Activated naive CD4-positive, alpha-beta T cell treated with anti-CD3 and anti-CD28 coated beads, Interleukin-2, amount 50 U/mL, for 24 hours (primary cell): ENCODE measurements around the gene ZNF587B.
"Not testable (repeated sequence)": the region's sequence is repeated elsewhere in the genome, so short reads cannot be mapped to it uniquely, and the experiment has no call there.

Experiments used
- H3K27ac Mint-ChIP-seq: one replicate; pipeline ENCODE4 v1.8.0; 2021; ENCODE audit warnings: mild to moderate bottlenecking, mixed read lengths
- H3K27me3 Mint-ChIP-seq: one replicate; pipeline ENCODE4 v1.8.0; 2021; ENCODE audit warnings: mixed read lengths
- H3K36me3 Mint-ChIP-seq: one replicate; pipeline ENCODE4 v1.8.0; 2021; ENCODE audit warnings: mixed read lengths
- H3K4me1 Mint-ChIP-seq: one replicate; pipeline ENCODE4 v1.8.0; 2021; ENCODE audit warnings: mixed read lengths
- H3K4me3 Mint-ChIP-seq: one replicate; pipeline ENCODE4 v1.8.0; 2021; ENCODE audit warnings: mild to moderate bottlenecking, mixed read lengths
- H3K9me3 Mint-ChIP-seq: one replicate; pipeline ENCODE4 v1.8.0; 2021; ENCODE audit warnings: mixed read lengths

The ZNF587B gene

DNA sequence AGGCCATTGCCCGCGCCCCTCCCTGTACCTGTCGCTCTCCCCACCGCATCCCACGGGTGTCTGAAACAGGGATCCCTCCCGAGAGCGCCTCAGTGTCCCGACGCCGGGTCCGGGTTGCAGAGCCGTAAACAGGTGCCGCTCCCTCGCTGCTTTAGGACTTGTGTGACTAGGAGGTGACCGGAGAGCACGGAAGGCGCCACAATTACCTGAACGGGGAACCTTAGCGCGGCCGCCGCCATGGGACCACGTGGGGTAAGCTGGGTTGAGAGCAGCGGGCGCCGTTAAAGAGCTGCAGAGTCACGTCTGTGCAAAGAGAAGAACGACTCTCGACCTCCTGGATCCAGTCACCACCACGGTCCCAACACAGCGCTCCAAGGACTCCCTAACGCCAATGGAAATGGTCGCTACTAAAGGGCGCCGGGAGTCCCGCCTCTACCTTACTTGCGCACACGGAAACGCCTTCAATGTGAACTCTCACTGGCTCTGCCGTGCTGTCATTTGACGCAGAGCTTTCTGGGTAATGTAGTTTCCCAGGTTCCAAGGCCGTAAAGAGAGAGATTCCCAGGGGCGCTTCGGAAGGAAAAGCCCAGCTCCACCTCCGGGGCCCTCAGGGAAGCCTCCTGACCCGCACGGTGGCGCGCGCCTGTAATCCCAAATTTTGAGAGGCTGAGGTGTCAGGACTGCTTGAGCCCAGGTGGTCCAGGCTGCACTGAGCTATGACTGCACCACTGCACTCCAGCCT is 15.4 kb upstream of the ZNF587B start, which contains the start of gene ZNF552:
ZNF552 (minus strand) TSS at position 409 of the 742 bp plus-strand sequence; CDS start at position 239, 170 bp downstream.
- peaks cover 11% of the 10 kb centered on the region for H3K36me3 Mint-ChIP-seq
- peaks cover 58% of the 10 kb centered on the region for H3K4me1 Mint-ChIP-seq
- no peaks in the 10 kb centered on the region for H3K9me3 Mint-ChIP-seq
- H3K27ac Mint-ChIP-seq = peak within 1 kb of the TSS; percentile 98
- peak within 1 kb of the TSS; percentile 96 for H3K4me3 Mint-ChIP-seq
- H3K27me3 Mint-ChIP-seq = no peaks in the 10 kb centered on the region

DNA sequence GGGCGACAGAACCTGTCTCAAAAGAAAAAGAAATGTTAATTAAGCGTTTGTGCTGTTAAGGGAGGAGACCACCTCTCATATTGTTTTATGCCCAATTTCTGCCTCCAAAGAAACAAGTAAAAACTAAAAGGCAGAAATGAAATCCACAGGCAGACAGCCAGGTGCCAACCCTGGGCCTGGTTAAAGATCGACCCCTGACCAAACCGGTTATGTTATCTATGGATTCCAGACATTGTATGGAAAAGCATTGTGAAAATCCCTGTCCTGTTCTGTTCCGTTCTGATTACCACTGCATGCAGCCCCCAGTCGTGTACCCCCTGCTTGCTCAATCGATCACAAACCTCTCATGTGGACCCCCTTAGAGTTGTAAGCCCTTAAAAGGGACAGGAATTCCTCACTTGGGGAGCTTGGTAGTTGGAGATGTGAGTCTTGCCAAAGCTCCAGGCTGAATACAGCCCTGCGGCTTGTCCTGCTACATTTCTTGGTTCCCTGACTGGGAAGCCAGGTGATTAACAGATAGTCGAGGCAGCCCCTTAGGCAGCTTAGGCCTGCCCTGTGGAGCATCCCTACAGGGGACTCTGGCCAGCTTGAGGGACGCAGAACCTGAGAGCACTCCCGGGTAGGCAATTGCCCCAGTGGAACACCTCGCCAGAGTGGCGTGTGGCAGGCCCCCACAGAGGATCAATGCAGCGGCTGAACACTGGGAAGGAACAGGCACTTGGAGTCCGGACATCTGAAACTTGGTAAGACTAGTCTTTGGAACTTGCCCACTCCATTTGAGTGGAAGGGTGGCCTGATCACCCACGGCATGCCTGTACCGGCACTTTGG is 14.6 kb upstream of the ZNF587B start:
- peaks cover 9% of the 10 kb centered on the region for H3K36me3 Mint-ChIP-seq
- H3K27me3 Mint-ChIP-seq = no peaks in the 10 kb centered on the region
- no peaks in the 10 kb centered on the region for H3K9me3 Mint-ChIP-seq
- peak overlapping the region; percentile 96 for H3K4me3 Mint-ChIP-seq
- H3K27ac Mint-ChIP-seq = peak overlapping the region; percentile 98
- H3K4me1 Mint-ChIP-seq = peaks cover 61% of the 10 kb centered on the region

DNA sequence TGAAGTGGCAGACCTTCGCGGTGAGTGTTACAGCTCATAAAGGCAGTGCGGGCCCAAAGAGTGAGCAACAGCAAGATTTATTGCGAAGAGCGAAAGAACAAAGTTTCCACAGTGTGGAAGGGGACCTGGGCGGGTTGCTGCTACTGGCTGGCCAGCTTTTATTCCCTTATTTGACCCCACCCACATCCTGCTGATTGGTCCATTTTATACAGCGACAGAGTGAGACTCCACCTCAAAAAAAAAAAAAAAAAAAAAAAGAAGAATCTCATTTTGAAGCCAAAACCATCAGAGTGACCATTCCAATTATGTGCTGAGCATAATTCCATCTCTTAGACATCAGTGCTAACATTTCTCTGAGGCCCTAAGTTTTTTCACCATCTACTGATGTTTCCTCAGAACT is 13.4 kb upstream of the ZNF587B start:
- Mint-ChIP-seq H3K4me3 (no peak overlapping the region), H3K4me1 (peaks cover 68% of the 10 kb centered on the region), H3K27ac (no peak overlapping the region), H3K9me3 (no peaks in the 10 kb centered on the region), H3K36me3 (peaks cover 11% of the 10 kb centered on the region), H3K27me3 (no peaks in the 10 kb centered on the region)

DNA sequence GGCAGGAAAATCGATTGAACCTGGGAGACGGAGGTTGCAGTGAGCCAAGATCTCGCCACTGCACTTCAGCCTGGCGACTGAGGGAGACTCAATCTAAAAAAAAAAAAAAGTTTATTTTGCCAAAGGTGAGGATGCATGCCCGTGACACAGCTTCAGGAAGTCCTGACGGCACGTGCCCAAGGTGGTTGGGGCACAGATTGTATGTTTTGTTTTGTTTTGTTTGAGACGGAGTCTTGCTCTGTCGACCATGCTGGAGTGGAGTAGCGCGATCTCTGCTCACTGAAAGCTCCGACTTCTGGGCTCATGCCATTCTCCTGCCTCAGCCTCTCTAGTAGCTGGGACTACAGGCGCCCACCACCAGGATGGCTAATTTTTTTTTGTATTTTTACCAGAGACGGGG is 12.1 kb upstream of the ZNF587B start:
- no peaks in the 10 kb centered on the region for H3K27me3 Mint-ChIP-seq
- H3K4me1 Mint-ChIP-seq = peaks cover 65% of the 10 kb centered on the region
- H3K27ac Mint-ChIP-seq = no peak overlapping the region
- H3K4me3 Mint-ChIP-seq = peak overlapping the region; percentile 99
- H3K36me3 Mint-ChIP-seq = peaks cover 14% of the 10 kb centered on the region
- H3K9me3 Mint-ChIP-seq = no peaks in the 10 kb centered on the region

DNA sequence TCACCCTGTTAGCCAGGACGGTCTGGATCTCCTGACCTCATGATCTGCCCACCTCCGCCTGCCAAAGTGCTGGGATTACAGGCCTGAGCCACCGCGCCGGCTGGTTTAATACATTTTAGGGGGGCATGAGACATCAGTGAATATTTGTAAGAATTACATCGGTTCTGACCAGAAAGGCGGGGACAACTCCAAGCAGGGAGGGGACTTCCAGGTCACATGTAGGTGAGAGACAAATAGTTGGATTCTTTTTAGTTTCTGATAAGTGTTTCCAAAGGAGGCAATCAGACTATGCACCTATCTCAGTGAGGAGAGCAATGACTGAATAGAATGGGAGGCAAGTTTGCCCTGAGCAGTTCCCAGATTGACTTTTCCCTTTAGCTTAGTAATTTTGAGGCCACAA is 11.7 kb upstream of the ZNF587B start:
- Mint-ChIP-seq H3K4me3 (peak overlapping the region; percentile 99), H3K27me3 (no peaks in the 10 kb centered on the region), H3K27ac (no peak overlapping the region), H3K4me1 (peaks cover 65% of the 10 kb centered on the region), H3K9me3 (no peaks in the 10 kb centered on the region), H3K36me3 (peaks cover 14% of the 10 kb centered on the region)

DNA sequence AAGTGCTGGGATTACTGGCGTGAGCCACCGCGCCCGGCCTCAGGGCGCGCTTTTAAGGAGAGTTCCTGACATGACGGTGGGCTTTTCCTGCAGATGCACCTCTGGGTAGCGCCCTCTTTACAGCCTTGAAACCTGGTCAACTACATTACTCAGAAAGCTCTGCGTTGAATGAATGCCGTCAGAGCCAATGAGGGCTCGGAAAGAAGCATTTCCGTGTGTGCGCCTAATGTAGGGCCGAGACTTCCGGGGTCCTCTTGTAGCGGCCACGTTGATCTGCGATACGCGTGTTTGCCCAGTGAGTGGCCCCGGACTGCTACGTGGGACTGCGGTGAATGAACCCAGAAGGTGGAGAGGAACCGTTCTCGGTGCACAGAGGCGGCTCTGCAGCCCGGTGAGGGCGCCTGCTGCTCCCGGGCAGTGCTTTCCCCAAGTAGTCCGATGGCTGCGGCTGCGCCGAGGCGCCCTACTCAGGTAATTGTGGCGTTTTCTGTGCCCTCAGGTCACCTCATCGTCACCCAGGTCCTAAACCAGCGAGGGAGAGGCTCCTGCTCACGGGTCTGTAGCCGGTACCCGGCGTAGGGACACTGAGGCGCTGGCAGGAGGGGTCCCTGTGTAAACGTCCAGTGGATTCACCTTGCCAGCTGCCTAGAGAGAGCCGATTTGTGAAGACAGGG is 10.5 kb upstream of the ZNF587B start:
- Mint-ChIP-seq H3K27me3 (no peaks in the 10 kb centered on the region), H3K4me1 (peaks cover 66% of the 10 kb centered on the region), H3K27ac (peak overlapping the region; percentile 94), H3K9me3 (no peaks in the 10 kb centered on the region), H3K36me3 (peaks cover 14% of the 10 kb centered on the region), H3K4me3 (peak overlapping the region; percentile 99)

DNA sequence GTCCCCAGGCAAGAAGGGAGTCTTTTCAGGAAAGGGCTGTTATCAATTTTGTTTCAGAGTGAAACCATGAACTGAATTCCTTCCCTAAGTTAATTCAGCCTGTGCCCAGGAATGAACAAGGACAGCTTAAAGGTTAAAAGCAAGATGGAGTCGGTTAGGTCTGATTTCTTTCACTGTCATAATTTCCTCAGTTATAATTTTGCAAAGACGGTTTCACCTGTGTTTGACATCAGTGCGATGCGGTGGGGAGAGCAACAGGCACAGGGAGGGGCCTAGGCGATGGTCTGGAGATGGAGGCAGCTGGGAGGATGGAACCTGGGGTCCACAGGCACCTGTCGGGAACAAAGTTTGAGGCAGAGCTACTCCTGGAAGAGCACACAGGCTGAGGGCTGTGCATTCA is 9.5 kb upstream of the ZNF587B start:
- Mint-ChIP-seq H3K27me3 (no peaks in the 10 kb centered on the region), H3K9me3 (no peaks in the 10 kb centered on the region), H3K4me1 (peaks cover 61% of the 10 kb centered on the region), H3K4me3 (peak overlapping the region; percentile 99), H3K27ac (no peak overlapping the region), H3K36me3 (peaks cover 14% of the 10 kb centered on the region)

DNA sequence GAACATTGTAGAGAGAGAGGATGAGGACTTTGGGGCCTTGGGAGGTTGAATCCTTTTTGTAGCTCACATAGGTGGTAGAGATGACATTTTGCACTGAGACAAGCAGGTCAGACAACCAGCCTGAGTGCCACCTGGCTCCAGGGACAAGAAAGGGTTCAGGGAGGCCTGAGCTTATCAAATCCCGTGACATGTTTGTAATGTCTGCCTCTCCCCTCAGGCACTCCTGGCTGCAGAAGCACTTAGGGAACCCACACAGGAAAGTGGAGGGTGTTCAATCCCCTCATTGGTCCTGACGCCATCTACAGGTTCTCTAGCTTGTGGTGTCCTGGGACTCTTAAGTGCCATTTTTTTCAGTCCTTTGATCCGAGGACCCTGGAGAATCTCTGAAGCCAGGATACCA is 9.0 kb upstream of the ZNF587B start:
- H3K9me3 Mint-ChIP-seq, H3K27me3 Mint-ChIP-seq, H3K27ac Mint-ChIP-seq: not testable (repeated sequence)
- peak overlapping the region; percentile 99 for H3K4me3 Mint-ChIP-seq
- H3K36me3 Mint-ChIP-seq = peaks cover 17% of the 10 kb centered on the region
- H3K4me1 Mint-ChIP-seq = peaks cover 61% of the 10 kb centered on the region

DNA sequence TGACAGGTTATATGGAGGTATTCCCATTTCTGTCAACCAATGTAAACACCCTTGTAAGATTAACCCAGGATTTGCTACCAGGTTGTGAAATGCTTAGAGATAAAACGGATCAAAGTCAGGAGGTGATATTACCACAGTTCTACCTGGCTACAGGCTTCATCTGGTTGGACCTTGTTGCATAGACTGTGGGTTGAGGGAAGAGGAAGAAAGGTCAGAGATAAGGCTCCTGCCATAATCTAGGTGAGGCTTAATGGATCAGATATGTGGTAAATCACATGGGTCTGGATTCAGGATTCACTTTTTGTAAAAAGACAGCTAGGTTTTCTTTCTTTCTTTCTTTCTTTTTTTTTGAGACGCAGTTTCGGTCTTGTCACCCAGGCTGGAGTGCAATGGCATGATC is 8.6 kb upstream of the ZNF587B start:
- H3K9me3 Mint-ChIP-seq, H3K27me3 Mint-ChIP-seq, H3K27ac Mint-ChIP-seq: not testable (repeated sequence)
- H3K4me3 Mint-ChIP-seq = peak overlapping the region; percentile 99
- peaks cover 18% of the 10 kb centered on the region for H3K36me3 Mint-ChIP-seq
- peaks cover 61% of the 10 kb centered on the region for H3K4me1 Mint-ChIP-seq

DNA sequence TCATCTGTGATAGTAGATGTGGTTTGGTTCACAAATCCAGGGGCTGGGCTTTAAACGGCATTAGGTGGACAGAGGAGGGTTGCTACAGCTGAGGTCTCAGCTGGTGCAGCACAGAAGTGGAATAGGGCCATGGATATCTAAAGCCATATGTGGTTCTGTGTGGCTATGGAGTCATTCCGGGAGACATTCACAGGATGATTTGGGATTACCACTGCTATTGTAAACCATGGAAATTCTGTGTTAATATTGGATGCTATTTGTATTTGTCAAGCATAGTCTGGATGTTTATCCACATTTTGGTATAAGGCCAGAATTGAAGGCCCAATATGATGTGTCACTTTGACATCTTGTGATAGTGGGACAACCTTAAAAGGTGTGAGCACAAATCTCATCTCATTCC is 6.9 kb upstream of the ZNF587B start:
- H3K27ac Mint-ChIP-seq = peak overlapping the region; percentile 55
- not testable (repeated sequence) for H3K9me3 Mint-ChIP-seq, H3K27me3 Mint-ChIP-seq
- H3K4me1 Mint-ChIP-seq = peaks cover 70% of the 10 kb centered on the region
- peak overlapping the region; percentile 64 for H3K4me3 Mint-ChIP-seq
- peaks cover 27% of the 10 kb centered on the region for H3K36me3 Mint-ChIP-seq

DNA sequence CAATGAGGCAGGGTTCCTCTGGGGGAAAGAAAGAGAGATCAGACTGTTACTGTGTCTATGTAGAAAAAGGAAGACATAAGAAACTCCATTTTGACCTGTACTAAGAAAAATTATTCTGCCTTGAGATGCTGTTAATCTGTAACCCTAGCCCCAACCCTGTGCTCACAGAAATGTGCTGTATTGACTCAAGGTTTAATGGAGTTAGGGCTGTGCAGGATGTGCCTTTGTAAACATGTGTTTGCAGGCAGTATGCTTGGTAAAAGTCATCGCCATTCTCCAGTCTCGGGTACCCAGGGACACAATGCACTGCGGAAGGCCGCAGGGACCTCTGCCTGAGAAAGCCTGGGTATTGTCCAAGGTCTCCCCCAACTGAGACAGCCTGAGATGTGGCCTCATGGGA is 6.5 kb upstream of the ZNF587B start:
- H3K27ac Mint-ChIP-seq = peak overlapping the region; percentile 55
- peaks cover 27% of the 10 kb centered on the region for H3K36me3 Mint-ChIP-seq
- not testable (repeated sequence) for H3K27me3 Mint-ChIP-seq, H3K9me3 Mint-ChIP-seq
- peaks cover 66% of the 10 kb centered on the region for H3K4me1 Mint-ChIP-seq
- H3K4me3 Mint-ChIP-seq = peak overlapping the region; percentile 30

DNA sequence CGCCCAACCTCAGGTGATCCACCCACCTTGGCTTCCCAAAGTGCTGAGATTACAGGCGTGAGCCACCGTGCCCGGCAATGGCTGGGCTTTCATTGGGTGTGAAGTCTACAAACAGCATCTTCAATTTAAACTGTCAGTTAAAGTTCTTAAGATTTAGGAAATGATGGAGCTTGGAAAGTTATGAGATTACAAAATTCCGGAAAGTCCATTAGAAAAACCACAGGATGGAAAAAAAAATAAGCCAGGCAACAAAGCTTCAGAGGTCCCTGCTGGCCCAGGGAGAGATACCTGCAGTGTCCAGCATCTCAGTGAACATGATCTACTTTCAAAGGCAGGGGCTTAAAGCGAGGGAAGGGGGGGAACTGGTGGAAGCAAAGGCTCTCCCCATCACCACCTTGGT is 4.6 kb upstream of the ZNF587B start:
- Mint-ChIP-seq H3K27me3 (no peaks in the 10 kb centered on the region), H3K9me3 (no peaks in the 10 kb centered on the region), H3K4me3 (no peak overlapping the region), H3K27ac (no peak overlapping the region), H3K36me3 (peaks cover 30% of the 10 kb centered on the region), H3K4me1 (peaks cover 68% of the 10 kb centered on the region)

DNA sequence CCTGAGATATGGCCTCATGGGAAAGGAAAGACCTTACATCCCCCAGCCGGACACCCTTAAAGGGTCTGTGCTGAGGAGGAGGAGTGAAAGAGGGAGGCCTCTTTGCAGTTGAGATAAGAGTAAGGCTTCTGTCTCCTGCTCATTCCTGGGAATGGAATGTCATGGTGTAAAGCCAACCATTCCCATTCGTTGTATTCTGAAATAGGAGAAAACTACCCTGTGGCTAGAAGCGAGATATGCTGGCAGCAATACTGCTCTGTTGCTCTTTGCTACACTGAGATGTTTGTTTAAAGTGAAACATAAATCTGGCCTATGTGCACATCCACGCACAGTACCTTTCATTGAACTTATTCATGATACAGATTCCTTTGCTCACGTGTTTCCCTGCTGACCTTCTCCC is 783 bp upstream of the ZNF587B start:
- peaks cover 52% of the 10 kb centered on the region for H3K4me1 Mint-ChIP-seq
- no peaks in the 10 kb centered on the region for H3K27me3 Mint-ChIP-seq
- no peak overlapping the region for H3K27ac Mint-ChIP-seq
- no peak overlapping the region for H3K4me3 Mint-ChIP-seq
- H3K36me3 Mint-ChIP-seq = peaks cover 21% of the 10 kb centered on the region
- no peaks in the 10 kb centered on the region for H3K9me3 Mint-ChIP-seq

DNA sequence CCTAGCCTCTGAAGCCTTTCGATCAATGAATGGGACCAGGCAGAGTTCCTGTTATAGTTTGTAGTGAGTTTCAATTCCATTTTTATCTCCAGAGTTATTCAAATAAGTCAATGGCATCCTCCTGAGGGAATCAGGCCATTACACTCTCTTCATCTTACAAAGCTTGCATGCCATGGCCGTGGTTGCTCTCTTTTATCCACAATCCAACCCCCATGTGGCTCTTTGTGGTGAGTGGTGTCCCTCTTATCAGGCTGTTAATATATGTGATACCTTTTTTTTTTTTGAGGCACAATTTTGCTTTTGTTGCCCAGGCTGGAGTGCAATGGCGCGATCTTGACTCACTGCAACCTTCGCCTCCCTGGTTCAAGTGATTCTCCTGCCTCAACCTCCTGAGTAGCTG is 6.9 kb downstream of the ZNF587B start:
- H3K27me3 Mint-ChIP-seq, H3K36me3 Mint-ChIP-seq, H3K4me3 Mint-ChIP-seq, H3K9me3 Mint-ChIP-seq, H3K27ac Mint-ChIP-seq: not testable (repeated sequence)
- H3K4me1 Mint-ChIP-seq = peaks cover 22% of the 10 kb centered on the region

DNA sequence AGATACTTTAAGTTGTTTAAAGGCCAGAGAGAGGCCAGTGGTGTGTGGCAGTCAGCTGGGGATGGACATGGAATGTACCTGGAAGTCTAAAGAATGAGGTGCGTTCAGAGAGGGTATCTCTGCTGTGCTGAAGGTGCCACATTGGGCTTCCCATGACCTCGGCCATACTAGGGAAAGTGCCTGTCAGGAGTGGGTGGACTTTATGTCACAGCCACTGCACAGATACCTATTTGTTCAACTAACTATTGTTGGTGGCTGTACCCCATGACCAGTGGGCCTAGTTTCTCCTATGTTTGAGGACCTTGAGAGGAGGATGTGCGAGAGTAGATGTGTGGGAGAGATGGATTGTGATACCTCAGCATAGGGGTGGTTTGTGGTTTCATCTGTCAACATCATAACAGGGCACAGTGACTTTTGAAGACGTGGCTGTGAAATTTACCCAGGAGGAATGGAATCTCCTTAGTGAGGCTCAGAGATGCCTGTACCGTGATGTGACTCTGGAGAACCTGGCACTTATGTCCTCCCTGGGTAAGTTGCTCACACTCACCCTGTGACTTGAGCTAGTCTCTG is 8.6 kb downstream of the ZNF587B start:
- H3K9me3 Mint-ChIP-seq, H3K4me3 Mint-ChIP-seq, H3K27me3 Mint-ChIP-seq, H3K27ac Mint-ChIP-seq: not testable (repeated sequence)
- Mint-ChIP-seq H3K4me1 (peaks cover 16% of the 10 kb centered on the region), H3K36me3 (peaks cover 15% of the 10 kb centered on the region)
